Activated CD8-positive, alpha-beta memory T cell treated with anti-CD3 and anti-CD28 coated beads, Interleukin-2, amount 50 U/mL, for 24 hours (primary cell): ENCODE data around the gene ZFP92.

Experiments used
- DNase-seq: peaks from one replicate; pipeline ENCODE4 v3.0.0-alpha.2; 2020; ENCODE audit errors: extremely low read depth

The ZFP92 gene

GRCh38 chrX:153408871-153409351 is 2.4 kb upstream of the ZFP92 start:
- DNase-seq, result no peak

GRCh38 chrX:153409414-153410101 is 1.7 kb upstream of the ZFP92 start:
- DNase-seq, result no peak

- no peak for DNase-seq
These were observed 899 bp upstream of the ZFP92 start for GRCh38 chrX:153410373-153410772.

DNA sequence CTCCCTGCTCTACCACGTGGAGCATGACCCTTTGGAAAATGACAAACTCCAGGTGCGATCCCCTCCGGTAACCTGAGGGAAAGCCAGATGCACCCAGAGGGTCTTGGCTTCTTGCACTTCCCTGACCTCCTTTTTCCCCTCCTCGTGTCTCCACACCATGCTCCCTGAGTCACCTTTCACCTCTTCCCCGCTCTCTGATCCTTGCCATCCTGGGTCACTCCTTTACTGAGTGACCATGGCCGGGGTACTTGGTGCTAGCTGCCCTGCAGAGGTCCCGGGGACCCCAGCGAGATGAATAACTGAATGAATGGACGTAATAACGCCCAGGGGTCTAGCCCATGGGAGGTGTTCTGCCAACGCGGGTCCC is 401 bp upstream of the ZFP92 start:
- DNase-seq, result no peak

DNA sequence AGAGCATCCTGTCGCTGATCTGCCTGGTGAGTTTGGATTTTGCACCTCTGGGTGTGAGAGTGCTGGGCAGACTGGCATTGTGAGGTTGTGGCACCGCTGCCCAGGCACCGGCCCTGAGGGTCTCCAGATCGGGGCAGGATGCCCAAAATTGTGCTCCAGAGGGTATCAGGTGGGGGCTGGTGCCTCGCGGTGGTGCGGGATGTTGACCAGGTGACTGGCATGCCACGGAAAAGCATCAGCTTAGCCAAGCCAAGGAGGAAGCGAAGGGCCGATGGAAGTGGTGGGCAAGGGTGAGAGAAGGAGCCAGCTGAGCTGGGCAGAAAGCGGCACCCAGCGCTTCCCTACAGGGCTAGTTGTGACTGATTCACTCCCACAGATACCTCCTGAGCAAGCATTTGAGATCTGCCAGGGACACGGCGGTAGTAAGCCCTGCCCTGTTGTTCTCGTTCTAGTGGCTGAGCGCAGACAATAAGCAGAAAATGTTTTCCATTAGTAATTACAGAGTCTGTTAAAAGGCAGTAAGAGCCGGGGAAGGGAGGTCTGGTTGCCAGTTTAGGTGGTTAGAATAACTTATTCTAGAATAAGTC is 809 bp downstream of the ZFP92 start:
- no peak for DNase-seq

DNA sequence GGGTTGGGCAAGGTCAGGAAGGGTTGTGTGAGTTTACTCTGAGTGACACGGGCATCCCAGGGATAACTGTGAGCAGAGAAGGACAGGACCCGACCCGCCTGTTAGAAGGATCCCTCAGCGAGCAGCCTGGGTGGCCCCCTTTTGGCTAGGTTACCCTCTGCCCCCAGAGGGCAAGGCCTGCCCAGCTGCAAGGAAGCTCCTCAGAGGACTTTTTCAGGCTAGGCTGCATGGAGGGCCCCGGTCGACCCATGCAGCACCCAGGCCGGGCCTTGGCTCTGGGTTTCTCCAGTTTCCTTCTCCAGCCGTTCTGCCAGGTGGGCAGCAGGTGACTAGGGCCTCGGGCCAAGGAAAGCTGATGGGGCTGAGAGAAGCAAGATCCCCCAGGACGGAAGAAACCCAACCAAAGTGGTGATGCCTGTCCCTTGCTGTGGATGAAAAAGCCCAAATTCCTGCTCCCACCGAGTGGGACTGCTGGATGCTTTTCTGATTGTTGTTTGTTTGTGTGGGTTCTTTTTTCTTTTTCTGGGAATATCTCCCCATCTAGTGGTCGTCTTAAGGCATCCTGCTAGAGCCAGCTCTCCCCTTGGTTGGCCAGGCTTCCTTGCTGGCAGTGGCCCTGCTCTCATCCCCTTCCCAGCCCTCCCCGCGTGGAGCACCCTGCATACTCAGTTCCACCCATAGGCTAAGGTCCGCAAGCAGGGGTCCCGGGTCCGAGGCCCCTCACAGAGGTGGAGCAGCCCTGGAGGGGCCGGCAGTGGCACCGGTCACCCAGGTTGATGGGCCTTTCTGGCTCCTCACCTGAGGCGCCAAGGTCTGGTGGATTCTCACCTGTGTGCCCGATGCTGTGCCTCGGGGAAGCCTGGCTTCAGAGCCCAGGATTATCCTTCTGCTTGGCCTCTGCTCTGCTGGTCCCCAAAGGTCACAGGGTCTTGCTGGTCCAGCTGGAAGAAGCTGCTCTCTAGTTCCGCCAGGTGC is 1.8 kb downstream of the ZFP92 start:
- DNase-seq, result no peak

DNA sequence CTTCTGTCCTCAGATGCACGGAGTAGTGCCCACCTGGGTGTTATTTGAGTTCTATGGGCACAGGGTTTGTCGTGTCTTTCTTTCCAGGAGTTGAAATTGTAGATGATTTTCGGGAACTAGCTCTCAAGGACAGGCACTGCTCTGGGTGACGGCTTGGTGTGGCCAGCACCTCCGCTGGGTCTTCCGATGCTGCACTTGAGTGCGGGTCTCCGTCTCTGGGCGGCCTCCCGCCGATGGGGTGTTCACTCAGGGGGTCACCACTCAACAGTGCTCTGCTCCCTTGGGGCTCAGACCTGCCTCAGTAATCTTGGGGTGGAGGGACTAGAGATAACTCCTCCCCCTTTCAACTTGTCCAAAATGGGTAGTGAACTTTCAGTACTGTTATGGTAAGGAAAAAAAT is 2.5 kb downstream of the ZFP92 start:
- no peak for DNase-seq

DNA sequence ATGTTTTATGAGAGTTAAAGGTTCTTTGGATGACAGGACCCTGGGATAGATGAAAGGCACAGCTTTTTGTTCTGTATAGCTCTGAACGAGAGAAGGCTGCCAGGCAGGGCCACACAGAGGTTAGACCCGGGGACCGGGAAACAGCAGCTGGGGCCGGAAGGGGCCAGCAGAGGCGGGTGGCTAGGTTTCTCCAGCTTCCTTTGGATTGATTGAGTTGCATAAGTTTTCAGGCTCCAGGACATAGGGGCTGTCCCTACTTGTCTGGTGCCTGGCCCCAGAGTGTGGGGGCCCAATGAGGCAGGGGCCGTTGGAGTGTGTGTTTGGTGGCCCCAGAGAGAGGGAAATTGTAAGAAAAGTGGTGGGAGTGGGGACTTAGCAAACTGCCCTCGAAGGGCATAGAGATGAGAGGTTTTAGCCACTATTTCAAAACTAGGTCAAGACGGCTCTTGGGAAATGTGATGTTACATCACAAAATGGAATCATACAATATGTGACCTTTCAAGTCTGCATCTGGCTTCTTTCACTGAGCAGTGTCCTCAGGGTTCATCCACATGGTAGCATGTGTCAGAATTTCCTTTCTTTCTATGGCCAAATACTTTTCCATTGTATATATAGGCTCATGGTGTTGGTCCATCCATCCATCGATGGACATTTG is 3.7 kb downstream of the ZFP92 start:
- no peak for DNase-seq

- no peak for DNase-seq
These were observed 5.6 kb downstream of the ZFP92 start for GRCh38 chrX:153416781-153417450.

GRCh38 chrX:153417637-153418036 is 6.4 kb downstream of the ZFP92 start:
- no peak for DNase-seq

- DNase-seq, result no peak
These were observed 9.8 kb downstream of the ZFP92 start for GRCh38 chrX:153420851-153421599.

DNA sequence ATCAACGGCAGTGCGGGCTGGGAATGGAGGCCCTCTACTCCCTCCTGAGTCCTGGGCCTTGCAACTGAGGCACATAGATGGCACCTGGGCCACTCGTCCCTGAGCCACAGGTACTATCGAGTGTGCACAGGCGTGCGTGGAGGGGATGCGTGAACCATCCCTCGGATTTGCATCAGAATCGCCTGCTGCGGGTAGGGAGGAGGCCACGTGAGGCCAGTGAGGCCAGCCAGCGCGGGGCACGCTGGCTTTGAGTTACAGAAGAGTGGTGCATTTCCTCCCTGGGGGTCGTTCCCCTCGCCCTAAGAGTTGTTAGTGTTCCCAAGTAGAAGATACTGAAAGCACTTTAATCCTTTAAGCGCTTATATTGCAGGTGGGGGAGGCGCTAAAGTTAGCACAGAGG is 10.6 kb downstream of the ZFP92 start:
- no peak for DNase-seq

DNA sequence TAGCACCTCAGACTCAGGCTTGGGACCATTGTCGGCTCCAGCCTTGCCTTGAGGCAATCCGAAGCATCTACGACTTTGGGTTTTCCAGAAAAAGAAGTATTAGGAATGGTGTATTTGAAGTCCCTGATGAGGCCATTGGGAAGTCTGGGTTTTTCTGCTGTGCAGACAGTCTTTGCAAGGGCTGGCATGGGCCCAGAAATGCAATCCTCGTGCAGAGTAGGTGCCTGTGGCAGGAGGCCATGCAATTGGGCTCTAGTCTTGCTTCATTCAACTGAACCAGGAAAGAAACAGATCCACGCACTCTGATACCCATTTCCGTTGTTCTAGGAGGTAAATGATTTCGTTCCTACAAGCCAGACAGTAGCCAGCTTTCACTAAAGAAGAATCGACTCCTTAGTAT is 12.4 kb downstream of the ZFP92 start:
- DNase-seq, result no peak

GRCh38 chrX:153426204-153426603 is 14.9 kb downstream of the ZFP92 start:
- no peak for DNase-seq

DNA sequence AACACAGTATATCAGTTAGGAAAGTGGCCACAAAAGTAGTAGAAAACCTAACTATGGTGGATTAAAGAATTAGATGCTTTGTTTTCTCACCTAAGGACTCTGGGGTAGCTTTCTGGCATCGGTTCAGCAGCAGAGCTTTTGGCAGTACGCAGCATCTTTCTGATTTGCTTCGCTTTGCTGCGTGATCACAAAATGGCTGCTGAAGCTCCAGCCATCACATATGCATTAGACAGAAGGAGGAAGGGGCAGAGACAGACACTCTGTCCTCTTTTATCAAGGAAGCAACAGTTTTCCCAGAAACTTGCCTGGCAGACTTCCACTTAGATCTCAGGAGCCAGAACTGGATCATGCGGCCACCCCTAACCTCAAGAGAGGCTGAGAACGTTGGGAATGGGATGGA is 19.5 kb downstream of the ZFP92 start:
- no peak for DNase-seq

GRCh38 chrX:153433161-153433680 is 21.9 kb downstream of the ZFP92 start:
- DNase-seq, result no peak

DNA sequence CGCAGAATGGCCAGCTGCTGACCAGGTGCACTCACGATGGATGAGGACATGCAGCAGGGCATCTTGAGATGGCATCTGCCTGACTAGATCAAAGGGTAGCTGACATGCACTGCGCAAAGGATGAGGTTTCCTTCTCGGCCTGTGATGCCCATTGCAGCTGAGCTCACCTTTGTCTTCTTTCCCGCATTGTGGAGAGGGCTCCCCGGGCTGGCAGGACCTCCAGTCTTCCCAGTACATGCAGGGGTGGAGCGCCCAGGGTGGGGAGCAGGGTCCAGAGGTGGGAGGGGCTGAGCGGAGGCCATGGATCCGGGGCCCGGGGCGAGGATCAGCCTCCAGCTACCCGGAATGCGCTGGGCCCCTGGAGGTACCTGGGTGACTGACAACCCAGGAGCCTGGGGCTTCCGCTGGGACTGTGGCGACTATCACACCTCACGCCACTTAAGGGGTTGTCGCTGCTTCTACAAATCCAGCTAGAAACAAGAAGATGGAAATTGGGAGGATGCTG is 22.6 kb downstream of the ZFP92 start:
- no peak for DNase-seq

- DNase-seq, result no peak
These were observed 23.5 kb downstream of the ZFP92 start for GRCh38 chrX:153434801-153435200.

GRCh38 chrX:153435845-153436244 is 24.6 kb downstream of the ZFP92 start:
- no peak for DNase-seq

DNA sequence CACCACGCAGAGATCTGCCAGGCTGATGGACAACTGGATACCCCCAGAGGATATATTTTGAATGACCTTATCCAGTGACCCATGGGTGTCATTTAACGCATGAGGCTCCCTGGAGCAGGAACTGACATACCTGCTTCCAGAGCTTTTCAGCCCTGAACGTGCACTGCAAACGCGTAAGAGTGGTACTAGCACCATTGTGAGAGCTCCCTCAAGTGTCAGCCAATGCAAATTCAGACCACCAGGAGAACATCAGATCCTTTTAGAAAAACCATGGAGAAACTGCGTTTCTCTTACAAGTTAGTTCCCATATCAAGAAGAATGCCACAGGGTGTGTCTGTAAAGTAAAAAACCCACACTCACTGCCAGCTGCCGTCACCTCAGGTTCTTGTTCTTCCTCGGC is 27.3 kb downstream of the ZFP92 start:
- DNase-seq, result no peak
